Liver (tissue), 9 donors: ENCODE data around the gene SBF2. TPM values are rescaled to one million over a fixed set of nuclear protein-coding genes. Genes with fewer than 3 reads are reported as not detected.

Experiments used
- DNase-seq: peaks from one replicate; pipeline ENCODE4 v3.0.0-alpha.2; 2017; ENCODE audit warnings: low spot score
- H3K27ac ChIP-seq, 2 donors: one replicate each; pipeline ENCODE4 v1.7.0; 2013; ENCODE audit warnings: inconsistent platforms in 2 of 2, low read length in 2 of 2, control low read depth in 1 of 2, low read depth in 1 of 2, mild to moderate bottlenecking in 1 of 2
- H3K27me3 ChIP-seq, 4 donors: one replicate each; pipeline versions ENCODE4 v1.6.1 to v1.7.0; 2013; ENCODE audit warnings: low read length in 3 of 4, inconsistent platforms in 1 of 4, mild to moderate bottlenecking in 1 of 4, moderate library complexity in 1 of 4; ENCODE audit not compliant: control insufficient read depth in 4 of 4, insufficient read depth in 4 of 4
- H3K36me3 ChIP-seq, 4 donors: one replicate each; pipeline versions ENCODE4 v1.6.1 to v1.7.0; 2013; ENCODE audit warnings: low read length in 3 of 4, mild to moderate bottlenecking in 3 of 4, low read depth in 1 of 4, moderate library complexity in 1 of 4; ENCODE audit not compliant: control insufficient read depth in 4 of 4, insufficient read depth in 3 of 4
- H3K4me1 ChIP-seq, 4 donors: one replicate each; pipeline versions ENCODE4 v1.6.1 to v1.7.0; 2013; ENCODE audit warnings: low read length in 3 of 4, mild to moderate bottlenecking in 3 of 4, moderate library complexity in 1 of 4; ENCODE audit not compliant: control insufficient read depth in 4 of 4, insufficient read depth in 4 of 4
- H3K4me3 ChIP-seq, 3 donors: one replicate each; pipeline versions ENCODE4 v1.6.1 to v1.7.0; 2013; ENCODE audit warnings: low read length in 3 of 3, control low read depth in 1 of 3, low read depth in 1 of 3, mild to moderate bottlenecking in 1 of 3
- H3K9ac ChIP-seq, 2 donors: one replicate each; pipeline ENCODE4 v1.7.0; 2013; ENCODE audit warnings: low read length in 2 of 2, mild to moderate bottlenecking in 2 of 2, moderate library complexity in 2 of 2, control low read depth in 1 of 2, low read depth in 1 of 2
- H3K9me3 ChIP-seq, 4 donors: one replicate each; pipeline versions ENCODE4 v1.6.1 to v1.7.0; 2013; ENCODE audit warnings: low read length in 3 of 4; ENCODE audit not compliant: control insufficient read depth in 4 of 4
- ATF3 ChIP-seq: IDR thresholded peaks from 2 replicates; pipeline ENCODE4 v1.6.1; 2016; ENCODE audit warnings: antibody characterized with exemption
- CTCF ChIP-seq: fragments of 150-350 bp; IDR thresholded peaks from 2 replicates; pipeline ENCODE4 v1.5.1; 2017; ENCODE audit warnings: improper control_type of control experiment, low read depth, low read length; ENCODE audit not compliant: missing input control
- EGR1 ChIP-seq, 2 donors: IDR thresholded peaks; 2 replicates each; pipeline ENCODE4 v1.6.1; 2016 to 2018; ENCODE audit warnings: antibody characterized with exemption in 2 of 2, low read depth in 2 of 2
- FOXA1 ChIP-seq: IDR thresholded peaks from 2 replicates; pipeline ENCODE4 v1.6.1; 2016; ENCODE audit warnings: antibody characterized with exemption
- FOXA2 ChIP-seq: IDR thresholded peaks from 2 replicates; pipeline ENCODE4 v1.6.1; 2016; ENCODE audit warnings: antibody characterized with exemption
- GABPA ChIP-seq, 2 donors: IDR thresholded peaks in 1 of 2; conservative IDR thresholded peaks in 1 of 2; 2 replicates each; pipeline ENCODE4 v1.6.1; 2016; ENCODE audit warnings: antibody characterized with exemption in 2 of 2, mild to moderate bottlenecking in 1 of 2, moderate library complexity in 1 of 2
- HNF4A ChIP-seq, 2 donors: conservative IDR thresholded peaks; 2 replicates each; pipeline ENCODE4 v1.6.1; 2016; ENCODE audit warnings: antibody characterized with exemption in 2 of 2, mild to moderate bottlenecking in 2 of 2
- HNF4G ChIP-seq: IDR thresholded peaks from 2 replicates; pipeline ENCODE4 v1.6.1; 2016; ENCODE audit warnings: antibody characterized with exemption
- JUND ChIP-seq, 2 donors: IDR thresholded peaks; 2 replicates each; pipeline ENCODE4 v1.6.1; 2016; ENCODE audit warnings: antibody characterized with exemption in 2 of 2
- MAX ChIP-seq: IDR thresholded peaks from 2 replicates; pipeline ENCODE4 v1.6.1; 2016; ENCODE audit warnings: antibody characterized with exemption
- NR2F2 ChIP-seq: IDR thresholded peaks from 2 replicates; pipeline ENCODE4 v1.6.1; 2016; ENCODE audit warnings: antibody characterized with exemption
- RAD21 ChIP-seq, 2 donors: IDR thresholded peaks; 2 replicates each; pipeline ENCODE4 v1.6.1; 2016; ENCODE audit warnings: antibody characterized with exemption in 2 of 2, mild to moderate bottlenecking in 2 of 2
- REST ChIP-seq: IDR thresholded peaks from 2 replicates; pipeline ENCODE4 v1.6.1; 2016; ENCODE audit warnings: antibody characterized with exemption, mild to moderate bottlenecking
- RXRA ChIP-seq, 2 donors: IDR thresholded peaks; 2 replicates each; pipeline ENCODE4 v1.6.1; 2017 to 2018; ENCODE audit warnings: antibody characterized with exemption in 2 of 2, mild to moderate bottlenecking in 1 of 2
- SP1 ChIP-seq: IDR thresholded peaks from 2 replicates; pipeline ENCODE4 v1.6.1; 2018; ENCODE audit warnings: antibody characterized with exemption, mild to moderate bottlenecking
- TAF1 ChIP-seq: conservative IDR thresholded peaks from 2 replicates; pipeline ENCODE4 v1.6.1; 2016; ENCODE audit warnings: antibody characterized with exemption, mild to moderate bottlenecking
- YY1 ChIP-seq: IDR thresholded peaks from 2 replicates; pipeline ENCODE4 v1.6.1; 2016; ENCODE audit warnings: antibody characterized with exemption, mild to moderate bottlenecking
- ZBTB33 ChIP-seq: IDR thresholded peaks from 2 replicates; pipeline ENCODE4 v1.6.1; 2016; ENCODE audit warnings: antibody characterized with exemption
- WGBS: extraction: QIAGEN DNeasy Blood & Tissue Kit; methylation state at CpG from one replicate; pipeline ENCODE4 v1.1.7; 2013; 5-methylcytosine and 5-hydroxymethylcytosine counted together
- polyA plus RNA-seq, 2 donors: library from polyadenylated mRNA; stranded (reverse) in 1 of 2; unstranded in 1 of 2; fragments of 200-250 nt in 1 of 2; fragments of >200 nt in 1 of 2; fragmentation: Nextera tagmentation in 1 of 2; extraction: Ambion mirVana in 1 of 2; gene quantifications; one replicate each; pipeline versions ENCODE4 v1.2.1 to v1.2.3, GENCODE V29; 2013 to 2015
- total RNA-seq, 2 donors: library from RNA; depleted of rRNA; stranded (reverse); fragments of >200 nt; gene quantifications; one replicate each; pipeline ENCODE4 v1.2.3, GENCODE V29; 2014
- donor health status: healthy.
- donor health status: healthy.
- donor health status: healthy.
- donor health status: healthy.
- donor health status: healthy.

The SBF2 gene
- total and polyA plus RNA-seq, 4 donors = 7.5 to 31.3 (median 14.7) TPM

GRCh38 chr11:9899676-9900075, 394.3 kb downstream of the SBF2 start:
- no peak for DNase-seq
- no peak overlapping the region for H3K4me3 ChIP-seq

More at GRCh38 chr11:9899676-9900075, 394.3 kb downstream of the SBF2 start:
- no peaks in the 10 kb centered on the region for H3K4me1 ChIP-seq
- no peaks in the 10 kb centered on the region for H3K27me3 ChIP-seq
- H3K9ac ChIP-seq = no peak overlapping the region
- WGBS = 98% methylated on average over 1 of the region's 1 CpG
- H3K36me3 ChIP-seq = peaks cover 0 to 6% (median 0%) of the 10 kb centered on the region in 4 donors
- H3K9me3 ChIP-seq = no peaks in the 10 kb centered on the region
- H3K27ac ChIP-seq = no peak overlapping the region
- no peak for TF ChIP-seq SP1
- TF ChIP-seq TAF1 = no peak
- no peak for TF ChIP-seq RXRA (IDR thresholded peaks at IDR 0.05)
- TF ChIP-seq REST = no peak
- TF ChIP-seq ZBTB33 = no peak
- TF ChIP-seq HNF4G = no peak
- TF ChIP-seq MAX = no peak
- TF ChIP-seq YY1 = no peak
- no peak for TF ChIP-seq RAD21 (IDR thresholded peaks at IDR 0.05)
- no peak for TF ChIP-seq HNF4A (conservative IDR thresholded peaks at IDR 0.05)
- TF ChIP-seq NR2F2 = no peak
- no peak for TF ChIP-seq FOXA2
- TF ChIP-seq FOXA1 = no peak
- TF ChIP-seq GABPA (IDR thresholded peaks at IDR 0.05 in 1 of 2, conservative IDR thresholded peaks at IDR 0.05 in 1 of 2) = no peak
- no peak for TF ChIP-seq ATF3
- no peak for TF ChIP-seq CTCF
- TF ChIP-seq JUND (IDR thresholded peaks at IDR 0.05) = no peak
- TF ChIP-seq EGR1 (IDR thresholded peaks at IDR 0.05; ENCODE audit: low read depth in 2 of 2) = no peak
